Umbilical cord (tissue), 2 donors: Measurements from ENCODE around the gene FDX2. TPM values are rescaled to one million over a fixed set of nuclear protein-coding genes. Genes with fewer than 3 reads are reported as not detected.

ENCODE experiments used
- DNase-seq: peaks from one replicate; pipeline ENCODE4 v3.0.0-alpha.2; 2015; ENCODE audit warnings: low spot score
- total RNA-seq: library from RNA; depleted of rRNA; stranded (reverse); fragments of >200 nt; gene quantifications from one replicate; pipeline ENCODE4 v1.2.3, GENCODE V29; 2014; ENCODE audit warnings: low replicate concordance; ENCODE audit not compliant: insufficient read depth

Gene FDX2
- total RNA-seq, 1 donor from 2014 or later = 18.3 TPM

- no peak for DNase-seq
Observed at GRCh38 chr19:10299545-10300458, 16.0 kb downstream of the FDX2 start.

- DNase-seq = no peak
Observed at GRCh38 chr19:10295847-10296591, 19.8 kb downstream of the FDX2 start.

DNA sequence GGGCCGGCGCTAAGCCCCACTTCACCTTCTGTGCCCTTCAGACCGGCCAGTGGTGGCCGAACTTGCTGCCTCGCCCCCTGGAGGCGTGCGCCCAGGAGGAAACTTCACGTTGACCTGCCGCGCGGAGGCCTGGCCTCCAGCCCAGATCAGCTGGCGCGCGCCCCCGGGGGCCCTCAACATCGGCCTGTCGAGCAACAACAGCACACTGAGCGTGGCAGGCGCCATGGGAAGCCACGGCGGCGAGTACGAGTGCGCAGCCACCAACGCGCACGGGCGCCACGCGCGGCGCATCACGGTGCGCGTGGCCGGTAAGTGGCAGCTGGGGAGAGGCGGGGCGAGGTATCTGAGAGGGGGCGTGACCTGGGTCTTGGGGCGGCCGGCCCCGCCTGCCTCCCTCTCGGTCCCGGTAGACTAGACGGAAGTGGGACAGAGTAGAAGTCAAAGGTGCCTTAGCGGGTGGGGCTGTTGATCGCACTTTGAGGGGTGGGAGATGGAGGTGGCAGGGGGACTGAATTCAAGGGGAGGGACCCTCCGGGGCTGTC lies 20.4 kb downstream of the FDX2 start:
- DNase-seq = no peak

DNA sequence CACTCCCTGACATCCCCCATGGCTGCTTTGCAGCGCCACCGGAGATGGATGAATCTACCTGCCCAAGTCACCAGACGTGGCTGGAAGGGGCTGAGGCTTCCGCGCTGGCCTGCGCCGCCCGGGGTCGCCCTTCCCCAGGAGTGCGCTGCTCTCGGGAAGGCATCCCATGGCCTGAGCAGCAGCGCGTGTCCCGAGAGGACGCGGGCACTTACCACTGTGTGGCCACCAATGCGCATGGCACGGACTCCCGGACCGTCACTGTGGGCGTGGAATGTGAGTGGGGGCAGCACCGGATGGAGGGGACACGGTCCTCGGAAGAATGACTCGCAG lies 21.5 kb downstream of the FDX2 start:
- DNase-seq = no peak

- no peak for DNase-seq
Observed at GRCh38 chr19:10293637-10294367, 22.0 kb downstream of the FDX2 start.

- no peak for DNase-seq
Observed at GRCh38 chr19:10292789-10293636, 22.8 kb downstream of the FDX2 start.

- no peak for DNase-seq
Observed at GRCh38 chr19:10292206-10292788, 23.5 kb downstream of the FDX2 start.

GRCh38 chr19:10291554-10292205 lies 24.1 kb downstream of the FDX2 start:
- no peak for DNase-seq

GRCh38 chr19:10290876-10291553 lies 24.8 kb downstream of the FDX2 start:
- no peak for DNase-seq

GRCh38 chr19:10290357-10290875 lies 25.4 kb downstream of the FDX2 start:
- no peak for DNase-seq

DNA sequence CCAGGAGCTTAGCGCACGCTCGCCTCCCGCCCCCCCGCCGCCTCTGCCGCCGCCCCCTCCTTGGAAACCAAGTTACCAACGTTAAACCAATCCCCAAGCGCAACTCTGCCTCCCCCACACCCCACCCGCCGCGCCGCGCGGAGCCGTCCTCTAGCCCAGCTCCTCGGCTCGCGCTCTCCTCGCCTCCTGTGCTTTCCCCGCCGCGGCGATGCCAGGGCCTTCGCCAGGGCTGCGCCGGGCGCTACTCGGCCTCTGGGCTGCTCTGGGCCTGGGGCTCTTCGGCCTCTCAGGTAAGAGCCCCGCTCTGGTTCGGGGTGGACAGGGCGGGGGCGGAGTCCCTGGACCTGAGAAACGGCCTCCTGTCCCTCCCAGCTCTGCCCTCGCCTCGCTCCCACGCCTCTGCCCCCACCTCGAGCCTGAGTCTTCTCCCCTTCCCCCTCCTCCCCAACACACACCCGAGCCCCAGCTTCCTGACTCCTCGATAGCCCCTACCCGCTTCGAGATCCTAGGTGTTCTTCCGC lies 25.9 kb downstream of the FDX2 start, which contains the start of gene ICAM5:
Gene ICAM5, plus strand, starts transcription at position 117 of the 521 bp plus-strand sequence. Its CDS starts 92 bp downstream, at position 209.
- no peak for DNase-seq

GRCh38 chr19:10289167-10289835 lies 26.5 kb downstream of the FDX2 start:
- no peak for DNase-seq

- peak; percentile 77 for DNase-seq
Observed at GRCh38 chr19:10288662-10289166, 27.1 kb downstream of the FDX2 start.

GRCh38 chr19:10286803-10287737 lies 28.7 kb downstream of the FDX2 start, which contains the start of gene ICAM4:
Gene ICAM4 (plus strand): TSS chr19:10286955. CDS start chr19:10287013, 58 bp downstream.
- DNase-seq = peak; percentile 91

DNA sequence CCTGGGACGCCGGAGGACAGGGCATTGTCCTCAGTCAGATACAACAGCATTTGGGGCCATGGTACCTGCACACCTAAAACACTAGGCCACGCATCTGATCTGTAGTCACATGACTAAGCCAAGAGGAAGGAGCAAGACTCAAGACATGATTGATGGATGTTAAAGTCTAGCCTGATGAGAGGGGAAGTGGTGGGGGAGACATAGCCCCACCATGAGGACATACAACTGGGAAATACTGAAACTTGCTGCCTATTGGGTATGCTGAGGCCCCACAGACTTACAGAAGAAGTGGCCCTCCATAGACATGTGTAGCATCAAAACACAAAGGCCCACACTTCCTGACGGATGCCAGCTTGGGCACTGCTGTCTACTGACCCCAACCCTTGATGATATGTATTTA lies 30.4 kb downstream of the FDX2 start:
- DNase-seq = no peak

DNA sequence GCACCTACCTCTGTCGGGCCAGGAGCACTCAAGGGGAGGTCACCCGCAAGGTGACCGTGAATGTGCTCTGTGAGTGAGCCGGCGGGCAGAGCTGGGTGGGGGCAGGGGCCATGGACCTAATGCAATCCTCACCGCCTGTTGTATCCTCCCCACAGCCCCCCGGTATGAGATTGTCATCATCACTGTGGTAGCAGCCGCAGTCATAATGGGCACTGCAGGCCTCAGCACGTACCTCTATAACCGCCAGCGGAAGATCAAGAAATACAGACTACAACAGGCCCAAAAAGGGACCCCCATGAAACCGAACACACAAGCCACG lies 30.9 kb downstream of the FDX2 start:
- no peak for DNase-seq
